MM.1S (cell line): ENCODE data around the gene AQP12A.

Experiments used
- DNase-seq: peaks from one replicate; pipeline ENCODE4 v3.0.0-alpha.2; 2015
- H2AFZ ChIP-seq: fragments of 300-600 bp; sonication (generic); 2 replicates; pipeline ENCODE4 v1.6.0; 2016; ENCODE audit warnings: antibody characterized with exemption, low read length
- H3F3A ChIP-seq: fragments of 300-600 bp; sonication (generic); 2 replicates; pipeline ENCODE4 v1.6.1; 2016; ENCODE audit warnings: mild to moderate bottlenecking, antibody characterized with exemption, low read length, moderate library complexity, mixed read lengths; ENCODE audit not compliant: insufficient read depth
- H3K27ac ChIP-seq: fragments of 300-600 bp; sonication (generic); 2 replicates; pipeline ENCODE4 v1.5.1; 2016; ENCODE audit warnings: mild to moderate bottlenecking, low read length
- H3K27me3 ChIP-seq: fragments of 300-600 bp; sonication (generic); replicated peaks from 2 replicates; pipeline ENCODE4 v1.6.0; 2016; ENCODE audit warnings: low read length; ENCODE audit not compliant: insufficient read depth
- H3K36me3 ChIP-seq: fragments of 300-600 bp; sonication (generic); replicated peaks from 2 replicates; pipeline ENCODE4 v1.6.1; 2016; ENCODE audit warnings: mild to moderate bottlenecking, low read length, mixed read lengths; ENCODE audit not compliant: insufficient read depth
- H3K4me1 ChIP-seq: fragments of 300-600 bp; sonication (generic); 2 replicates; pipeline ENCODE4 v1.6.1; 2016; ENCODE audit warnings: low read length, mixed read lengths
- H3K4me2 ChIP-seq: fragments of 300-600 bp; sonication (generic); 2 replicates; pipeline ENCODE4 v1.6.0; 2016; ENCODE audit warnings: low read depth, low read length
- H3K4me3 ChIP-seq: fragments of 300-600 bp; sonication (generic); 2 replicates; pipeline ENCODE4 v1.5.1; 2016; ENCODE audit warnings: low read length, mixed read lengths
- H3K79me2 ChIP-seq: fragments of 300-600 bp; sonication (generic); 2 replicates; pipeline ENCODE4 v1.6.1; 2016; ENCODE audit warnings: mixed run types, low read length, mixed read lengths
- H3K9ac ChIP-seq: fragments of 300-600 bp; sonication (generic); 2 replicates; pipeline ENCODE4 v1.6.1; 2016; ENCODE audit warnings: low read length, mixed read lengths
- H3K9me2 ChIP-seq: fragments of 300-600 bp; sonication (generic); replicated peaks from 2 replicates; pipeline ENCODE4 v1.6.1; 2016; ENCODE audit warnings: mild to moderate bottlenecking, low read length, mixed read lengths; ENCODE audit not compliant: insufficient read depth
- H3K9me3 ChIP-seq: fragments of 300-600 bp; sonication (generic); replicated peaks from 2 replicates; pipeline ENCODE4 v1.6.1; 2016; ENCODE audit warnings: mild to moderate bottlenecking, low read length, mixed read lengths; ENCODE audit not compliant: insufficient read depth
- H4K20me1 ChIP-seq: fragments of 300-600 bp; sonication (generic); 2 replicates; pipeline ENCODE4 v1.6.1; 2016; ENCODE audit warnings: mild to moderate bottlenecking, low read length, moderate library complexity, mixed read lengths; ENCODE audit not compliant: insufficient read depth
- EZH2 ChIP-seq: fragments of 300-600 bp; sonication (generic); optimal IDR thresholded peaks from 2 replicates; pipeline ENCODE3; 2017; ENCODE audit warnings: low read depth, mild to moderate bottlenecking, antibody characterized with exemption, low read length, mixed read lengths
- EZH2phosphoT487 ChIP-seq: fragments of 300-600 bp; sonication (generic); IDR thresholded peaks from 2 replicates; pipeline ENCODE4 v1.6.1; 2018; ENCODE audit warnings: antibody characterized with exemption, low read length
- TF ChIP-seq, protein P1 (sequence below): fragments of 300-600 bp; sonication (generic); IDR thresholded peaks from 2 replicates; pipeline ENCODE4 v1.5.1; 2016; ENCODE audit warnings: antibody characterized with exemption, low read length, mixed read lengths

AQP12A gene

DNA sequence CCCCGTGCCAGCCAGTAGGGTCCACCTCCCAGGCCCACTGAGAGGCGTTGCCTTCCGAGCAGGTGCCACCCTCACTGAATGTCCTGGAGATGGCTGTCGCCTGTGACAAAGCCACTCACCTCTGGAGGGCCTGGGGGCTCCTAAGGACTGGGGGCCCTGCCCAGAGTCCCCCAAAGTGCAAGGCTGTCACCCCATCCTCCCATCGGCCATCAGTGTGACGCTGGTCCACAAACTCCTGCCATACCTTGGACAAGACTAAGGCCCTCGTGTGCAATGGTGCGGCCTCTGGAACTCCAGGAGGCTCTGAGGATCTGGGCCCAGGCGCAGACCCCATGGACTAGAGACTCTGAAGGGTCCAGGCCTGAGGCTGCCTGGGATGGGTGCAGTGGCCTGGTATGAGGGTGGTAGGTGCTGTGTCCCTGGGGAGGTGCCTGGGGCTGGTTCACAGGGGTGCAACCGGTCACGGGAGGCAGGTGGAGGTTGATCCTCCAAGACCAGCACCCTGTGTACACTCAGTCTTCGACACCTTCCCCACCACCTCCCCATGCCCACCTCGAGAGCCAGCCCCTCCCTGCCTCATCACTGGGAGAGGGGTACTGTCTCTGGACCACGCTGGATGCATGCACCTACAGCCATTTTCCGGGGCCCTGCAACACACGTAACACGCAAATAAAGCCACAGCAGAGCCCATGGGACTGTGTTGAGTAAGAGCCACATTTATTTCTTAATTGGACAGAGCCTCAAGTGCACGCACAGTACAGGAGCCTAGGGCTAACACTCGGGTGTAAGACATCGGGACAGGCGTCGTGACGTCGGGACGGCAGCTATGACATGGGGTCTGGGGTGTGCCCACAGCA lies 21.6 kb downstream of the AQP12A start:
- Histone ChIP-seq H3F3A (no peaks in the 10 kb centered on the region), H4K20me1 (no peaks in the 10 kb centered on the region), H2AFZ (no peak overlapping the region), H3K4me2 (no peak overlapping the region), H3K4me3 (no peak overlapping the region), H3K9me2 (no peaks in the 10 kb centered on the region), H3K9me3 (no peaks in the 10 kb centered on the region), H3K27ac (no peak overlapping the region), H3K27me3 (peaks cover 95% of the 10 kb centered on the region), H3K4me1 (no peaks in the 10 kb centered on the region), H3K36me3 (no peaks in the 10 kb centered on the region), H3K79me2 (no peaks in the 10 kb centered on the region), H3K9ac (no peak overlapping the region)
- TF ChIP-seq EZH2 (no peak), EZH2phosphoT487 (no peak)
- TF ChIP-seq, protein P1, sequence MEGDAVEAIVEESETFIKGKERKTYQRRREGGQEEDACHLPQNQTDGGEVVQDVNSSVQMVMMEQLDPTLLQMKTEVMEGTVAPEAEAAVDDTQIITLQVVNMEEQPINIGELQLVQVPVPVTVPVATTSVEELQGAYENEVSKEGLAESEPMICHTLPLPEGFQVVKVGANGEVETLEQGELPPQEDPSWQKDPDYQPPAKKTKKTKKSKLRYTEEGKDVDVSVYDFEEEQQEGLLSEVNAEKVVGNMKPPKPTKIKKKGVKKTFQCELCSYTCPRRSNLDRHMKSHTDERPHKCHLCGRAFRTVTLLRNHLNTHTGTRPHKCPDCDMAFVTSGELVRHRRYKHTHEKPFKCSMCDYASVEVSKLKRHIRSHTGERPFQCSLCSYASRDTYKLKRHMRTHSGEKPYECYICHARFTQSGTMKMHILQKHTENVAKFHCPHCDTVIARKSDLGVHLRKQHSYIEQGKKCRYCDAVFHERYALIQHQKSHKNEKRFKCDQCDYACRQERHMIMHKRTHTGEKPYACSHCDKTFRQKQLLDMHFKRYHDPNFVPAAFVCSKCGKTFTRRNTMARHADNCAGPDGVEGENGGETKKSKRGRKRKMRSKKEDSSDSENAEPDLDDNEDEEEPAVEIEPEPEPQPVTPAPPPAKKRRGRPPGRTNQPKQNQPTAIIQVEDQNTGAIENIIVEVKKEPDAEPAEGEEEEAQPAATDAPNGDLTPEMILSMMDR = no peak
- DNase-seq = no peak

DNA sequence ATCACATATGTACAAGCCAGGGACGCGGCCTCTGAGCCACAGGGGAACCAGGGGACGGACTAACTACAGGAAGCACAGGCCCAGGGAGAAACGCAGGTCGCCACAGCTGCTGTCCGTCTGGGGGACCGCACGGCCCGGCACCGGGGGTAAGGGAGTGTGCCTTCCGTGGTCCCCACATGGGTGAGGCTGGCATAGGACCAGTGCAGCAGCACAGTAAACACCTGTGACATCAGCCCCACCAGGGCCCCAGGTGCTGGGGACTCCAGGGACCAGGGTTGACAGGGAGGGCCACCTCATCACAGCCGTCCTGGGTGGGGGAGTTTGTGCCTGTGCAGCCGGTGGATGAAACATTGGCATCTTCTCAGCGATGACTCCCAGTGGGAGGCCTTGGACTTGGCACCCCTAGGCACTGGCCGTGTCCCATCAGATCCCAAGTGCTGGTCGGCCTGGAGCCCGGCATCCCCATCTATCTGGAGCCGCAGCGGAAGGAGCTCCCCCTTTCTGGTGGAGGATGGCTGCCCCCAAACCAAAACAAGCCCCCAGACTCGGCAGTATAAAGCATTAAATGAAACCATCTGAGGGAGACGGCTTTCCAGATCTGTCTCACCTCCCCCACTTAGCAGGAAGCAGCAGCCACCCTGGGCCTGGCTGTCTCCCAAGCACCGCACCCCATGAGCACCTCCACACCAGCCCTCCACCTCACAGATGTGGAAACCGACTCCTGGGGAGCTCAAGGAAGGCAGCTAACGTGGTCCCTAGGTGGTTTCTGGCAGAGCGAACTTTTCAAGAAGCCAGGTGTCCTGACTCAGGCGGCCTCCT lies 22.5 kb downstream of the AQP12A start:
- Histone ChIP-seq H3F3A (no peaks in the 10 kb centered on the region), H2AFZ (no peak overlapping the region), H3K79me2 (no peaks in the 10 kb centered on the region), H3K27me3 (peaks cover 87% of the 10 kb centered on the region), H3K9ac (no peak overlapping the region), H3K9me2 (no peaks in the 10 kb centered on the region), H3K9me3 (no peaks in the 10 kb centered on the region), H3K4me2 (no peak overlapping the region), H3K36me3 (no peaks in the 10 kb centered on the region), H4K20me1 (no peaks in the 10 kb centered on the region), H3K27ac (no peak overlapping the region), H3K4me3 (no peak overlapping the region), H3K4me1 (no peaks in the 10 kb centered on the region)
- TF ChIP-seq, protein P1 = no peak
- TF ChIP-seq EZH2phosphoT487 = no peak
- TF ChIP-seq EZH2 = no peak
- DNase-seq = no peak

DNA sequence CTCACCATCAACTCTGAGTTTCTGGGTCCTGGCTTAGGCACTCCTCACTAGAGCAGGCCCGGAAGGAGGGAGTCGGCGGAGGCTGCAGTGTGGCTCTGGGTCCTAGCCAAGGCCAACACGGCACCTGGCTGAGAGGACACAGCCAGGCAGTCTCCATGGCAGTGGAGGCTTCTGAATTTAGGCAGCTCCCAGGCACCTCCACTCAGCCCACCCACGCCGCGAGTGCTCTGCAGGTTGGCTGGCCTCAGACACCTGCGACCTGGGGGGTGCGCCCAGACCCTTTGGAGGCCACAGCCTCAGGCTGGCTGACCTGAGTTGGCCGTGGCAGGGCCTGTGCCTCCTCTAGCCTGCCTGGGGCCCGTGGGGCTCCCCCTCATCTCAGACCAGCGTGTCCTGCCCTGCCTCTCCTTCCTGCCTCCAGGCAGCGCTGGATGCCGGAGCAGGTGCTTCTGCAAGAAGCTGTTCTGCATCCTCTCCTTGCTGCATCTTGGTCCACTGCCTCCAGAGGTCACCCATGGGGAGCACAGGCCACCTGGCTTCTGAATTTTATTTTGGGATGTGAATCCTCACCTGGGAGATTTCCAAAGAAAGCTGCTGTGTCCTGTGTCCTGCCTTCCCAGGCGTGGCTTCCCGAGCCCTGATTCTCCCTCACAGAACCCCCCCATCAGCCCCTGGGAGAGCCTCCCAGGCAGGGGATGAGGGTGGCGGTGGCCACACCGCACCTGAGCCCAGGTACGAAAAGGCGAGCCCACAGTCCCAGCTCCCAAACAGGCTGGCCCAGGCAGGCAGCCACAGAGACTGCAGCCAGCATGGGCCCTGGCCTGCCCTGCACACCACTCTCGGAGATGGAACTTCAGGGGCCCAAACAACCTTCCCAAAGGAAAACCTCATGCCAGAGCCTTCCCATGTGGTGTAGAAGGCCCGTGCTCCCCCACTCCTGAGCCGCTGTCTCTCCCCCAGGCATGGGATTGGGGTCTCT lies 23.4 kb downstream of the AQP12A start:
- Histone ChIP-seq H3K36me3 (no peaks in the 10 kb centered on the region), H3F3A (no peaks in the 10 kb centered on the region), H3K9me3 (no peaks in the 10 kb centered on the region), H2AFZ (no peak overlapping the region), H3K4me2 (no peak overlapping the region), H3K27me3 (peaks cover 83% of the 10 kb centered on the region), H3K9me2 (no peaks in the 10 kb centered on the region), H3K4me1 (no peaks in the 10 kb centered on the region), H4K20me1 (no peaks in the 10 kb centered on the region), H3K27ac (no peak overlapping the region), H3K9ac (no peak overlapping the region), H3K79me2 (no peaks in the 10 kb centered on the region), H3K4me3 (no peak overlapping the region)
- TF ChIP-seq, protein P1 = no peak
- TF ChIP-seq EZH2 (no peak), EZH2phosphoT487 (no peak)
- DNase-seq = no peak
